Type B pancreatic cell (in vitro differentiated cells): Measurements from ENCODE around the gene EHMT1. TPM values are rescaled to one million over a fixed set of nuclear protein-coding genes. Genes with fewer than 3 reads are reported as not detected.
A peak's percentile ranks its signal among the peaks of the same experiment; 100 is the strongest.

Experiments
- DNase-seq: peaks from one replicate; pipeline ENCODE4 v3.0.0; 2021; ENCODE audit warnings: mixed read lengths; ENCODE audit not compliant: unreplicated experiment; ENCODE audit errors: extremely low spot score
- H3K27ac Mint-ChIP-seq: 2 replicates; pipeline ENCODE4 v1.8.0; 2021; ENCODE audit warnings: mild to moderate bottlenecking, mixed read lengths
- H3K27me3 Mint-ChIP-seq: 2 replicates; pipeline ENCODE4 v1.8.0; 2021; ENCODE audit warnings: mixed read lengths
- H3K36me3 Mint-ChIP-seq: 2 replicates; pipeline ENCODE4 v1.8.0; 2021; ENCODE audit warnings: mixed read lengths
- H3K4me1 Mint-ChIP-seq: one replicate; pipeline ENCODE4 v1.8.0; 2021; ENCODE audit warnings: mixed read lengths; ENCODE audit not compliant: unreplicated experiment
- H3K4me3 Mint-ChIP-seq: 2 replicates; pipeline ENCODE4 v1.8.0; 2021; ENCODE audit warnings: mild to moderate bottlenecking, mixed read lengths
- H3K9me3 Mint-ChIP-seq: 2 replicates; pipeline ENCODE4 v1.8.0; 2021; ENCODE audit warnings: mixed read lengths
- total RNA-seq: library from RNA; stranded (reverse); gene quantifications from 2 replicates; pipeline ENCODE4 v1.2.1, GENCODE V29; 2021; ENCODE audit warnings: low replicate concordance
- TF ChIP-seq, protein P1 (sequence below): fragments of 200-600 bp; sonication (generic); conservative IDR thresholded peaks from 2 replicates; pipeline ENCODE4 v1.5.0; 2021; ENCODE audit warnings: antibody characterized with exemption, mild to moderate bottlenecking

The EHMT1 gene
- total RNA-seq, 1 donor from 2014 or later = 111 TPM

DNA sequence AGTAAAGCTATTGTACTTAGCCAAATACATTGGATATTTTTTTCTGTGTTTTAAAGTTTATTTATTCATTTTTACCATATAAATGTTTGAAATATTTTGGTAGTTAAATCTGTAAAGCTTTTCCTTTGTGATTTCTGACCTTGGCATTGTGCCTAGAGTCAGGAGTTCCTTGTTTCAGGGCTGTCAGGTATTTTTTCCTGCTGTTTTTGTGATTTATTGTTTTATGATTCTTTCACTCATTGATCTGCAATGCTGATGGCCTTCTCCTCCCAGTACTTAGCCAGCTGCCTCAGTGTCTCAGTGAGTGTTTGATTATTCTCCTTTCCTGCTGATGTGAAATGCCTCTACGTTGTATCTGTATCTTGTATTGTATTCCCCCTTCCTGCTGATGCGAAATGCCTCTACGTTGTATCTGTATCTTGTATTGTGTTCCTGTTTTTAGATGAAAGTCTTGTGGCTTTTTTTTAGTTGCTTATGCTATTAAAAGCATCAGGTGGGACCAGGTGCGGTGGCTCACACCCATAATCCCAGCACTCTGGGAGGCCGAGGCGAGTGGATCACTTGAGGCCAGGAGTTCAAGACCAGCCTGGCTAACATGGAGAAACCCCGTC lies 61.0 kb downstream of the EHMT1 start:
- H3K4me1 Mint-ChIP-seq = peaks cover 38% of the 10 kb centered on the region
- H3K27me3 Mint-ChIP-seq = no peaks in the 10 kb centered on the region
- H3K4me3 Mint-ChIP-seq = no peak overlapping the region
- peak overlapping the region; percentile 10 for H3K27ac Mint-ChIP-seq
- TF ChIP-seq, protein P1, sequence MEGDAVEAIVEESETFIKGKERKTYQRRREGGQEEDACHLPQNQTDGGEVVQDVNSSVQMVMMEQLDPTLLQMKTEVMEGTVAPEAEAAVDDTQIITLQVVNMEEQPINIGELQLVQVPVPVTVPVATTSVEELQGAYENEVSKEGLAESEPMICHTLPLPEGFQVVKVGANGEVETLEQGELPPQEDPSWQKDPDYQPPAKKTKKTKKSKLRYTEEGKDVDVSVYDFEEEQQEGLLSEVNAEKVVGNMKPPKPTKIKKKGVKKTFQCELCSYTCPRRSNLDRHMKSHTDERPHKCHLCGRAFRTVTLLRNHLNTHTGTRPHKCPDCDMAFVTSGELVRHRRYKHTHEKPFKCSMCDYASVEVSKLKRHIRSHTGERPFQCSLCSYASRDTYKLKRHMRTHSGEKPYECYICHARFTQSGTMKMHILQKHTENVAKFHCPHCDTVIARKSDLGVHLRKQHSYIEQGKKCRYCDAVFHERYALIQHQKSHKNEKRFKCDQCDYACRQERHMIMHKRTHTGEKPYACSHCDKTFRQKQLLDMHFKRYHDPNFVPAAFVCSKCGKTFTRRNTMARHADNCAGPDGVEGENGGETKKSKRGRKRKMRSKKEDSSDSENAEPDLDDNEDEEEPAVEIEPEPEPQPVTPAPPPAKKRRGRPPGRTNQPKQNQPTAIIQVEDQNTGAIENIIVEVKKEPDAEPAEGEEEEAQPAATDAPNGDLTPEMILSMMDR = no peak
- peaks cover 9% of the 10 kb centered on the region for H3K36me3 Mint-ChIP-seq
- DNase-seq = no peak
- H3K9me3 Mint-ChIP-seq = no peaks in the 10 kb centered on the region

DNA sequence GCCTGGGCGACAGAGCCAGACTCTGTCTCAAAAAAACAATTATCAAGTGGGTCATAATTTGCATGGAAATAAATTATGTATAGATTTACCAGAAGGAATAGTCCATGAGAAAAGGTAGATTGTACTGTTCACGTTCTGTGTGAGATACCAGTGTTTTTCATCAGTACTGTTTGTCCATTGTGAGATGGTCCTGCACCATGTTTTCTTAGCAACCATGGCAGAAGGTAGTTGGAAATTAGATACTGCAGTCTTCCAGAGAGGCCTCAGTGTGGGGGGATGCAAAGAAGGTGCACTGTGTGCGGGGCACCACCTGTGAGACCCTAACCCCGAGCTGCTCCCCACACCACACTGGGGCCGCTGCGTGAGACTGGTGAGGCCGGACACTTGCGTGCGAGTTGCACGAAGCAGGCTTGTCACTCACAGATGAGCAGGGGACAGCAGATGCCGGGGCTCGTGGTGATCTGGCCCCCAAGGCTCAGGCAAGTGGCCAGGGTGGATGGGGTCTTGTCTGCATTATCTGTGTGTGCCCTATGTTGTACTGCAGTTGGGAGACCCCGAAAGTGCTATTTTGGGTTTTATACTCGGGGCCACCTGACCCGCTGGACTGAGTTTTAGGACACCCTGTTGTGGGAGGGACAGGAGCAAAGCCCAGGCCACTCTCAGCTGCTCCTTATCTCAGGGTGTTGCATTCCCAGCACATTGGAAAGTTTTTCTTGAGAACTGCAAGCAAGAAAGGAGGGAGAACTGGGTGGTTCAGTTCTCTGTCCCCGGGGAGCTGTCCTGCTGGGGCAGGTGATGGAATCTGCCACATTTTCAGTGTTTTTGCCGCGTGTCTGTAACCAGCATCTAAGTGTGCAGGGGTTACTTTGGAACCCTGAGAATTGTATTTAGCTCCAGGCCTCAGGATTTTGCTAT lies 61.9 kb downstream of the EHMT1 start:
- TF ChIP-seq, protein P1 = no peak
- no peaks in the 10 kb centered on the region for H3K27me3 Mint-ChIP-seq
- no peak overlapping the region for H3K27ac Mint-ChIP-seq
- H3K36me3 Mint-ChIP-seq = peaks cover 6% of the 10 kb centered on the region
- DNase-seq = no peak
- H3K4me1 Mint-ChIP-seq = peaks cover 36% of the 10 kb centered on the region
- H3K9me3 Mint-ChIP-seq = no peaks in the 10 kb centered on the region
- peak overlapping the region; percentile 28 for H3K4me3 Mint-ChIP-seq

DNA sequence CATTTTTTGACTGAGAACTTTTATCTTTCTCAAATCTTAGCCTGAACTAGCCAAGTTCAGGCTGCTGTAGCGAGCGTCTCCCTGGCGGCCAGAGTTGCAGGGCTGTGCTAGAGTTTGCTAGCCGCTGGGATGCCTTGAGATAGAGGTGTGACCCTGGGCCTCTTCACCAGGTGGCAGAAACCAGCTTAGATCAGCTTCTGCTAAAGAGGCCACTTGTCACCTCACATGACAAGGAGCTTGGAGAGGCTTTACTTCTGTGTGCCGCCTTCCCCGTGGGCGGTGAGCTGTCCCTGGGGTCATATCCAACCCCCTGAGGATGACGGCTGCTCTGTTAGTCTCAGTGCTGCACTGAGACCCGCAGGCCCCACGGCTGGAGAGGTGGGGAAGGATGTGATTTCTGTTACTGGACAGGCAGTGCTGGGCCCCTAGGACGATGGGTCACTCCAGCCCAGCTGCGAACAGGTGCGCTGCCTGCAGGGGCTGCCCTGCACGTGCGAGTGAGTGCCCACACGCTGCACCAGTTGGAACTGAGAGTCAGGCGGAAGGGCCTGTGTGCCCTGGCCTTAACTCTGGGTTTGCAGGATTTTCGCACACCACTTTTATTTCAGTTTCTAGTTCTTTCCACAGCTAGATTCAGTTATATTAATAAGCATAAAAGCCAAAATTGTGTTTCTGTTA lies 63.8 kb downstream of the EHMT1 start:
- Mint-ChIP-seq H3K36me3 (peaks cover 10% of the 10 kb centered on the region), H3K4me1 (peaks cover 39% of the 10 kb centered on the region), H3K27me3 (no peaks in the 10 kb centered on the region), H3K9me3 (no peaks in the 10 kb centered on the region), H3K27ac (no peak overlapping the region), H3K4me3 (no peak overlapping the region)
- TF ChIP-seq, protein P1 = no peak
- DNase-seq = no peak

DNA sequence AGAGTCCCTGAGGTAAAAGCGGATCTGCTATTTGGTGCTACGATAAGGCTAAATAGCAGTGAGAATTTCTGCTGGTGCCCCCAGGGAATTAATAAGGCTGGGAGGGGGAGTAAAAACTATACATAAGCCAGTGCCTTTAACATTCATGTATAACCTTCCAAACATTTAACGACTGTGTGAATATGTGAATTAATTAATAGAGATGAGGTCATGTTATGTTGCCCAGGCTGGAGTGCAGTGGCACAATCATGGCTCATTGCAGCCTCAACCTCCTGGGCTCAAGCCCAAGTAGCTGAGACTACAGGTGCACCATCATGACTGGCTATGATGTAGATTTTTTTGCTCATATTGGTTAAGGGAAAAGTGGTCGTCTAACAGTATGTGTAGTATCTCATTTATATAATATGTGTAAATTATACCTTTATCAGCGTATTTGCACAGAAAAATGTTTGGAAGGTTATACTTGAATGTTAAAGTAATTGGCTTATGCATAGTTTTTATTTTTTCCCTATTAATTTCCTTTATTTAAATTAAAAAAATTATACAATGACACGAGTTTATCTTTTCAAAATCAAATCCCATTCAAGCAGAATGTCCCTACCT lies 64.6 kb downstream of the EHMT1 start:
- Mint-ChIP-seq H3K27me3 (no peaks in the 10 kb centered on the region), H3K27ac (no peak overlapping the region), H3K4me1 (peaks cover 39% of the 10 kb centered on the region), H3K36me3 (peaks cover 7% of the 10 kb centered on the region), H3K4me3 (no peak overlapping the region), H3K9me3 (no peaks in the 10 kb centered on the region)
- no peak for DNase-seq
- TF ChIP-seq, protein P1 = no peak

DNA sequence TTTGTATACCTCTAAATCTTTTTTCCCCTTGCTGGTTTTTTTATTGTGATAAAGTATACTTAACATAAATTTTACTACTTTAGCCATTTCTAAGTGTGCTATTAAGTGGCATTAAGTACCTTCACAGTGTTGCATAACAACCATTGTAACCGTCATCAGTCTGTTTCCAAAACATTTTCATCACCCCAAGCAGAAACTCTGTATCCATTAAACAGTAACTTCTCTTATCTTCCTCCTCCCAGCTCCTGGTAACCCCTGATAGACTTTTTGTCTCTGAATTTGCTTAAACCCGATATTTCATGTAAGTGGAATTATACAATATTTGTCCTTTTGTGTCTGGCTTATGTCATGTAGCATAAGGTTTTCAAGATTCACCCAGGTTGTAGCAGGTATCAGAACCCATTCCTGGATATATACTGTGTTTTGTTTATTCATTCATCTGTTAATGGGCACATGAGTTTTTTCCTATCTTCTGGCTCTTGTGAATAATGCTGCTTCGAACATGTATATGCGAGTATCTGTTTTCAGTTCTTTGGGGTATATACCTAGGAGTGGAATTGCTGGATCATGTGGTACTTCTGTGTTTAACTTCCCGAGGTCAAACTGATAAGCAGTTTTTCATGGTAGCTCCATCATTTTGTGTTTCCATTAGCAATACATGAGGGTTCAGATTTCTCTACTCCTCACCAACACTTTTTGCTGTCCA lies 66.4 kb downstream of the EHMT1 start:
- H3K4me3 Mint-ChIP-seq = no peak overlapping the region
- no peak overlapping the region for H3K27ac Mint-ChIP-seq
- H3K27me3 Mint-ChIP-seq = no peaks in the 10 kb centered on the region
- no peaks in the 10 kb centered on the region for H3K9me3 Mint-ChIP-seq
- H3K36me3 Mint-ChIP-seq = peaks cover 6% of the 10 kb centered on the region
- no peak for DNase-seq
- TF ChIP-seq, protein P1 = no peak
- peaks cover 42% of the 10 kb centered on the region for H3K4me1 Mint-ChIP-seq
